Peyer's patch (tissue), 4 donors: ENCODE data around the gene LINC00237. TPM values are rescaled to one million over a fixed set of nuclear protein-coding genes. Genes with fewer than 3 reads are reported as not detected.

Experiments used
- DNase-seq, 3 donors: peaks; one replicate each; pipeline ENCODE4 v3.0.0-alpha.2; 2017 to 2019
- H3K27ac ChIP-seq, 4 donors: fragments of 200-600 bp; sonication (generic); one replicate each; pipeline ENCODE4 v1.5.1; 2016 to 2019
- H3K27me3 ChIP-seq, 2 donors: fragments of 200-600 bp; sonication (generic); one replicate each; pipeline ENCODE4 v1.5.1; 2019
- H3K36me3 ChIP-seq, 3 donors: fragments of 200-600 bp; sonication (generic); one replicate each; pipeline ENCODE4 v1.5.1; 2016 to 2019
- H3K4me1 ChIP-seq, 4 donors: fragments of 200-600 bp; sonication (generic); one replicate each; pipeline ENCODE4 v1.5.1; 2016 to 2019
- H3K4me3 ChIP-seq, 4 donors: fragments of 200-600 bp; sonication (generic); 1 replicate in 3 of 4; 2 replicates in 1 of 4; pipeline ENCODE4 v1.5.1; 2016 to 2019; ENCODE audit warnings: mild to moderate bottlenecking in 1 of 4
- H3K9me3 ChIP-seq, 4 donors: fragments of 200-600 bp; sonication (generic); one replicate each; pipeline ENCODE4 v1.5.1; 2016 to 2019; ENCODE audit warnings: mild to moderate bottlenecking in 1 of 4
- POLR2A ChIP-seq, 2 donors: fragments of 450-650 bp; IDR thresholded peaks; one replicate each; pipeline ENCODE4 v1.5.1; 2017; ENCODE audit warnings: antibody characterized with exemption in 2 of 2, mild to moderate bottlenecking in 2 of 2, moderate library complexity in 2 of 2
- total RNA-seq, 4 donors: library from RNA; depleted of rRNA; stranded (reverse); fragments of >200 nt; gene quantifications; one replicate each; pipeline ENCODE4 v1.1.0, GENCODE V29; 2016
- TF ChIP-seq, protein P1 (sequence below), 6 experiments: fragments of 450-650 bp in 4 of 6; fragments of 200-600 bp in 2 of 6; sonication (generic) in 1 of 6; IDR thresholded peaks; one replicate each; pipeline ENCODE4 v1.5.1; 2017 to 2019; ENCODE audit warnings: antibody characterized with exemption in 6 of 6, mild to moderate bottlenecking in 3 of 6, moderate library complexity in 1 of 6

Gene LINC00237
- total RNA-seq, 4 donors from 2014 or later = not detected

DNA sequence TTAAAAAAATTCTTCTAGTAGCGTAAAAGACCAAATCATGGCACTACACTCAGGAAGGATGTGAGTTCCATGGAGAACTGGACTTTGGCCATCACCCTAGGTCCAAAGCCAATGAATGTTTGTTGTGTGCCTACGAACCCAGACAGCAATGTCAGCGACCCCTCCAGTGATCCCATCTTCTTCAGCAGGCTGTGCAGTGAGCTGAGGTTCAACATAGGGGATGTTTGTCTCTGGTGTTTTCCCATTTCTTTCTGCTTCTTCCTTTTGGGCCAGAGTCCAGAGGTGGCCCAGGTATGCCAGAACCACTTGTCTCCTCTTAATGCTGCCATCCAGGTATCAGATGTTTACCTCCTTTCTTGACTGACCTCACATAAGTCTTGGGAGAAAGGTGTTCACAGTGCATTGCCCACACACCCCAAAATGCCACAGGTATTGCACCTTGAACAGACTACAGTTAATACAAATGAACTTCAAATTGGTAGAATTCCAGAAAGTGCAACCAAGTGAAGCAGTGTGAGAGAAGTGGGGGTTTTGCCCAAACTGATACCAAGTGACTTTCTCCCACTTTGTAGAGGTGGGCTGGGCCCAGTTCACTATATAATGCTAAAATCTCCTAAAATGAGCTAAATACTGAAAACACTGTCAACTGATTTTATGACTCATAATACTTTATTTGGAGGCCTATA is 33.9 kb upstream of the LINC00237 start:
- Histone ChIP-seq H3K27me3 (no peaks in the 10 kb centered on the region), H3K27ac (no peak overlapping the region), H3K36me3 (peaks cover 0 to 13% (median 0%) of the 10 kb centered on the region in 3 donors), H3K9me3 (no peaks in the 10 kb centered on the region), H3K4me1 (no peaks in the 10 kb centered on the region), H3K4me3 (no peak overlapping the region)
- TF ChIP-seq POLR2A (IDR thresholded peaks at IDR 0.05) = no peak
- TF ChIP-seq, protein P1, sequence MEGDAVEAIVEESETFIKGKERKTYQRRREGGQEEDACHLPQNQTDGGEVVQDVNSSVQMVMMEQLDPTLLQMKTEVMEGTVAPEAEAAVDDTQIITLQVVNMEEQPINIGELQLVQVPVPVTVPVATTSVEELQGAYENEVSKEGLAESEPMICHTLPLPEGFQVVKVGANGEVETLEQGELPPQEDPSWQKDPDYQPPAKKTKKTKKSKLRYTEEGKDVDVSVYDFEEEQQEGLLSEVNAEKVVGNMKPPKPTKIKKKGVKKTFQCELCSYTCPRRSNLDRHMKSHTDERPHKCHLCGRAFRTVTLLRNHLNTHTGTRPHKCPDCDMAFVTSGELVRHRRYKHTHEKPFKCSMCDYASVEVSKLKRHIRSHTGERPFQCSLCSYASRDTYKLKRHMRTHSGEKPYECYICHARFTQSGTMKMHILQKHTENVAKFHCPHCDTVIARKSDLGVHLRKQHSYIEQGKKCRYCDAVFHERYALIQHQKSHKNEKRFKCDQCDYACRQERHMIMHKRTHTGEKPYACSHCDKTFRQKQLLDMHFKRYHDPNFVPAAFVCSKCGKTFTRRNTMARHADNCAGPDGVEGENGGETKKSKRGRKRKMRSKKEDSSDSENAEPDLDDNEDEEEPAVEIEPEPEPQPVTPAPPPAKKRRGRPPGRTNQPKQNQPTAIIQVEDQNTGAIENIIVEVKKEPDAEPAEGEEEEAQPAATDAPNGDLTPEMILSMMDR (IDR thresholded peaks at IDR 0.05) = no peak
- no peak for DNase-seq

- Histone ChIP-seq H3K4me1 (no peaks in the 10 kb centered on the region), H3K27me3 (no peaks in the 10 kb centered on the region), H3K9me3 (no peaks in the 10 kb centered on the region), H3K36me3 (peaks cover 0 to 21% (median 0%) of the 10 kb centered on the region in 3 donors), H3K27ac (no peak overlapping the region), H3K4me3 (no peak overlapping the region)
- DNase-seq = no peak
- TF ChIP-seq POLR2A (IDR thresholded peaks at IDR 0.05) = no peak
- TF ChIP-seq, protein P1 (IDR thresholded peaks at IDR 0.05) = no peak
Observed at GRCh38 chr20:21137078-21137477, 30.9 kb upstream of the LINC00237 start.

- Histone ChIP-seq H3K4me3 (no peak overlapping the region), H3K4me1 (no peaks in the 10 kb centered on the region), H3K9me3 (no peaks in the 10 kb centered on the region), H3K27ac (no peak overlapping the region), H3K36me3 (peaks cover 0 to 21% (median 0%) of the 10 kb centered on the region in 3 donors), H3K27me3 (no peaks in the 10 kb centered on the region)
- DNase-seq = no peak
- no peak for TF ChIP-seq POLR2A (IDR thresholded peaks at IDR 0.05)
- TF ChIP-seq, protein P1 (IDR thresholded peaks at IDR 0.05) = no peak
Observed at GRCh38 chr20:21136015-21136732, 30.0 kb upstream of the LINC00237 start.

DNA sequence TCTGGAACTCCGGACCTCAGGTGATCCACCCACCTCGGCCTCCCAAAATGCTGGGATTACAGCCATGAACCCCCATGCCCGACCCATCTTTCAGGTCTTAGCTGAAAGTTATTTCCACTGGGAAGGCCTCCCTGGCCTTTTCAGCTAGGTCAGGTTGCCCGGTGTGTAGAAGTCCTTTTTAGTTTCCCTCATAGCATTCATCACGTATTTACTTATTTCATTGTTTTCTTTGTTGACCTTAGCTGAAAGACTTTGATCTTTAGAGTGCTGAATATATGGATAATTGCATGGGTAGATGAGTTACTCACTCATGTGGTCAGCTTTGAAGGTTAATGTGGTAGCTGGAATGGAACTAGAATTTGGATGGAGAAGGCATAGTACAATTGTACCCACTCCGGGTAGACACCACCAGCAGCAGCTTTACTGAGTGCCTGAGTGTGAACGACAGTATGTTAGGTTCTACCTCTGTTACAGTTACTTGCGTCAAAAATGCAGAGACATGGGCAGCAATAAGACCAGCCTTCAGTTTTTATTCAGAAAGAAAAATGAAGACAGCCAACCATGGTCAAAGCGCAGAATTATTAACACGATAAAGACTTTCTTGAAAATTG is 28.8 kb upstream of the LINC00237 start:
- DNase-seq = no peak
- Histone ChIP-seq H3K4me1 (no peaks in the 10 kb centered on the region), H3K27ac (no peak overlapping the region), H3K36me3 (peaks cover 0 to 16% (median 0%) of the 10 kb centered on the region in 3 donors), H3K27me3 (no peaks in the 10 kb centered on the region), H3K9me3 (no peaks in the 10 kb centered on the region), H3K4me3 (no peak overlapping the region)
- no peak for TF ChIP-seq POLR2A (IDR thresholded peaks at IDR 0.05)
- TF ChIP-seq, protein P1 (IDR thresholded peaks at IDR 0.05) = no peak

GRCh38 chr20:21133917-21134622 is 27.9 kb upstream of the LINC00237 start:
- Histone ChIP-seq H3K27ac (no peak overlapping the region), H3K9me3 (no peaks in the 10 kb centered on the region), H3K4me3 (no peak overlapping the region), H3K36me3 (peaks cover 0 to 13% (median 0%) of the 10 kb centered on the region in 3 donors), H3K27me3 (no peaks in the 10 kb centered on the region), H3K4me1 (no peaks in the 10 kb centered on the region)
- no peak for DNase-seq
- TF ChIP-seq, protein P1 (IDR thresholded peaks at IDR 0.05) = no peak
- TF ChIP-seq POLR2A (IDR thresholded peaks at IDR 0.05) = no peak
